Measurements from ENCODE around the gene XRCC2. TPM values are rescaled to one million over a fixed set of nuclear protein-coding genes. Genes with fewer than 3 reads are reported as not detected.
"Not testable (repeated sequence)": the region's sequence is repeated elsewhere in the genome, so short reads cannot be mapped to it uniquely, and the experiment has no call there.

Gene XRCC2
- total RNA-seq, 2 donors from 2014 or later = under 0.01 to 4.6 TPM

- intact Hi-C loops (cut with DNase I) = no loop called here
- Histone ChIP-seq H3K9me3 (no peaks in the 10 kb centered on the region), H3K4me3 (no peak overlapping the region), H3K27ac (no peak overlapping the region), H3K36me3 (replicated peaks in 1 of 2; ENCODE audit: insufficient read depth in 1 of 2, low read depth in 2 of 2) (no peaks in the 10 kb centered on the region), H3K4me1 (no peaks in the 10 kb centered on the region), H3K27me3 (no peaks in the 10 kb centered on the region)
- TF ChIP-seq POLR2A (IDR thresholded peaks at IDR 0.05) = no peak
- TF ChIP-seq CTCF (IDR thresholded peaks at IDR 0.05) = no peak
- no peak for DNase-seq
- 50 to 68% methylated on average over 5 of the region's 5 CpGs for WGBS, 2 donors
- no peak for ATAC-seq
Observed at GRCh38 chr7:152709287-152710152, 33.6 kb upstream of the XRCC2 start.

- intact Hi-C loops (cut with DNase I) = no loop called here
- Histone ChIP-seq H3K4me3 (no peak overlapping the region), H3K9me3 (no peaks in the 10 kb centered on the region), H3K4me1 (no peaks in the 10 kb centered on the region), H3K27ac (no peak overlapping the region), H3K36me3 (replicated peaks in 1 of 2; ENCODE audit: insufficient read depth in 1 of 2, low read depth in 2 of 2) (no peaks in the 10 kb centered on the region), H3K27me3 (no peaks in the 10 kb centered on the region)
- TF ChIP-seq POLR2A (IDR thresholded peaks at IDR 0.05) = no peak
- TF ChIP-seq CTCF (IDR thresholded peaks at IDR 0.05) = no peak
- ATAC-seq (no peak), DNase-seq (no peak)
- WGBS, 2 donors = 94% methylated on average over 1 of the region's 1 CpG
Observed at GRCh38 chr7:152704796-152705384, 28.9 kb upstream of the XRCC2 start.

DNA sequence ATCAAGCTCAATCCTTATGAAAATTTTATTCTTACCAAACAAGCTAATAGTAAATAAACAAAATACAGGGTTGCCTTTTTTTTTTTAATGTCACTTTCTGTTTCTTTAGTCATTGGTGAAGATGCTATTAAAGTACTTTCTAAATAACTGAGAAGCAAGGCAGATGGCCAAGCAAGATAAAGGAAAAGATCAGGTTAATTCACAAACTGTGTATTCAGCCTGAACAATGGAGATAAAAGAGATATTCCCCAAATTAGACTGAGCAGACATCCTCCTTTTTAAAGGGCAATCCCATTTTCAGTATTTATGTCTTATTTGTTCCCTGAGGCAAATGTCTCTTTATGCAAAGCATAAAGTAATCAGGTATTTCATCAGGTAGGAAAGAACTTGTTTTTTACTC, 23.1 kb upstream of the XRCC2 start:
- ATAC-seq = no peak
- intact Hi-C loops (cut with DNase I) = no loop called here
- Histone ChIP-seq H3K27me3 (no peaks in the 10 kb centered on the region), H3K9me3 (no peaks in the 10 kb centered on the region), H3K27ac (no peak overlapping the region), H3K36me3 (replicated peaks in 1 of 2; ENCODE audit: insufficient read depth in 1 of 2, low read depth in 2 of 2) (no peaks in the 10 kb centered on the region), H3K4me1 (no peaks in the 10 kb centered on the region), H3K4me3 (no peak overlapping the region)
- TF ChIP-seq POLR2A (IDR thresholded peaks at IDR 0.05) (no peak), CTCF (IDR thresholded peaks at IDR 0.05) (no peak)
- no peak for DNase-seq

- H3K36me3 ChIP-seq (replicated peaks in 1 of 2; ENCODE audit: insufficient read depth in 1 of 2, low read depth in 2 of 2); H3K9me3 ChIP-seq; H3K27ac ChIP-seq; intact Hi-C loops (cut with DNase I); H3K4me1 ChIP-seq; H3K4me3 ChIP-seq; DNase-seq; ATAC-seq; H3K27me3 ChIP-seq: not testable (repeated sequence)
- WGBS, 2 donors = 51 to 65% methylated on average over 12 of the region's 12 CpGs
Observed at GRCh38 chr7:152697268-152697974, 21.5 kb upstream of the XRCC2 start.

- 87 to 94% methylated on average over 2 of the region's 2 CpGs for WGBS, 2 donors
- H3K27ac ChIP-seq; DNase-seq; intact Hi-C loops (cut with DNase I); H3K27me3 ChIP-seq; ATAC-seq; H3K36me3 ChIP-seq (replicated peaks in 1 of 2; ENCODE audit: insufficient read depth in 1 of 2, low read depth in 2 of 2); H3K4me3 ChIP-seq; H3K9me3 ChIP-seq; H3K4me1 ChIP-seq: not testable (repeated sequence)
Observed at GRCh38 chr7:152692196-152692595, 16.3 kb upstream of the XRCC2 start.

All from body of pancreas (tissue), 4 donors.